ENCODE measurements around the gene SH2D3A. TPM values are rescaled to one million over a fixed set of nuclear protein-coding genes. Genes with fewer than 3 reads are reported as not detected.

The SH2D3A gene
- total RNA-seq, 1 experiment from 2014 or later = 17.9 TPM

DNA sequence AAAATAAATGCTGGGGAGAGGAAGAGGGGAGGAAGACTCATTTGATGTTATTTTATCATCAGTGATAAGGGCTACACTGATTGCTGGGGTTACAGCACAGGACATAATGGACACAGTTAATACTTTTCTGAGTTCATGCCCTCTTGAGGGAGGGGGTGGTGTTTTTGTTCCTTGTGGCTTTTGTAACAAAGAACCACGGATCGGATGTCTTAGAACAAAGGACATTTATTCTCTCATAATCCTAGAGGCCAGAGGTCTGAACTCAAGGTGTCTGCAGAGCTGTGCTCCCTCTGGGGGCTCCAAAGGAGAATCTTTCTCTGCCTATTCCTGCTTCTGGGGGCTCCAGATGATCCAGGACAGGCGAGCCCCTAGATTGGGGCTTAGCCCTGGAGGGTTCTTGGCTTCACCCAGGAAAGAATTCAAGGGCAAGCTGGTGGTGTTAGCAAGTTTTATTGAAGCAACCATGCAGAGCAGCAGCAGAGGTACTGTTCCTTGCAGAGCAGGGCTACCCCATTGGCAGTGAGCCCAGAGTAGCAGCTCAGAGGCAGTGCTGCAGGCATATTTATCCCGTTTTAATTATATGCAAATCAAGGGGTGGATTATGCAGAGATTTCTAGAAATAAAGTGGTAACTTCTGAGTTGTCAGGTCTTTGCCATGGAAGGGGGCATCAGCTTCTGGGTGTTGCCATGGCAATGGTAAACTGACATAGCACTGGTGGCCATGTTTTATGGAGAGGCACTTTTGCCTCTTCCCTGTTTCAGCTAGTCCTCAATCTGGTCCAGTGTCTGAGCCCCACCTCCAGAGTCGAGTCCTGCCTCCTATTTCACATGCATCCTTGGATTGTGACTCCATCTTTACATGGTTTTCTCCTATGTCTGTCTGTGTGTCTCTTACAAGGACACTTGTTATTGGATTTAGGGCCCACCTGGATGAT is 23.2 kb upstream of the SH2D3A start:
- H3K18ac ChIP-seq (ENCODE audit: insufficient read length, low read depth, low read length) = no peak overlapping the region
- no CpG with 5 or more reads among the region's 5 CpGs for WGBS (ENCODE audit: extremely low coverage, insufficient read length, low lambda C conversion rate)
- no peak overlapping the region for H3K4ac ChIP-seq (ENCODE audit: low read depth, low read length)
- no peak overlapping the region for H3K27ac Mint-ChIP-seq
- DNase-seq = no peak
- no peak overlapping the region for H2BK12ac ChIP-seq (ENCODE audit: insufficient read length, low read depth, low read length)
- no peaks in the 10 kb centered on the region for H3K79me1 ChIP-seq (ENCODE audit: insufficient read depth, low read depth, low read length, poor library complexity, severe bottlenecking)
- H4K91ac ChIP-seq (ENCODE audit: insufficient read length, low read depth, low read length) = no peak overlapping the region
- H3K27ac ChIP-seq (ENCODE audit: insufficient read length, low read depth, low read length) = no peak overlapping the region
- peaks cover 48 to 79% of the 10 kb centered on the region in 2 experiments for H3K9me3 Mint-ChIP-seq
- no peak for TF ChIP-seq CTCF (conservative IDR thresholded peaks at IDR 0.05)
- H3T11ph ChIP-seq (ENCODE audit: low read length) = no peak overlapping the region
- no peak overlapping the region for H3K4me3 Mint-ChIP-seq
- H2BK5ac ChIP-seq (ENCODE audit: insufficient read length, low read length) = no peak overlapping the region
- H3K9me3 ChIP-seq (ENCODE audit: control insufficient read depth, low read depth, low read length) = peaks cover 24% of the 10 kb centered on the region
- H2BK20ac ChIP-seq (ENCODE audit: low read depth, low read length, poor library complexity, severe bottlenecking) = no peak overlapping the region
- no peak overlapping the region for H4K8ac ChIP-seq (replicated peaks; ENCODE audit: insufficient read length, low read depth, low read length)
- no peak overlapping the region for H4K5ac ChIP-seq (ENCODE audit: insufficient read length, low read depth, low read length)
- no peak overlapping the region for H2BK120ac ChIP-seq (ENCODE audit: low read depth, low read length, poor library complexity, severe bottlenecking)
- H4K20me1 ChIP-seq (ENCODE audit: control insufficient read depth, insufficient read depth, insufficient read length) = no peaks in the 10 kb centered on the region
- H3K56ac ChIP-seq (ENCODE audit: insufficient read length, low read depth, low read length) = no peak overlapping the region
- no peak overlapping the region for H3K4me2 ChIP-seq (ENCODE audit: insufficient read depth, insufficient read length, low read length)
- peaks cover 0 to 18% (median 16%) of the 10 kb centered on the region in 3 experiments; a peak in 5 of 7 replicates for H3K36me3 Mint-ChIP-seq (ENCODE audit: insufficient read depth in 1 of 3, low read depth in 3 of 3)
- H3K23ac ChIP-seq (ENCODE audit: insufficient read length, low read depth, low read length) = no peak overlapping the region
- peaks cover 13% of the 10 kb centered on the region for H3K27me3 Mint-ChIP-seq (ENCODE audit: low read depth)
- H3K27me3 ChIP-seq (ENCODE audit: insufficient read depth, low read length) = no peaks in the 10 kb centered on the region
- H3K14ac ChIP-seq (ENCODE audit: insufficient read depth, low read length) = no peak overlapping the region
- no peaks in the 10 kb centered on the region for H3K79me2 ChIP-seq (ENCODE audit: insufficient read depth, low read length)
- H3K4me1 Mint-ChIP-seq = no peaks in the 10 kb centered on the region
- H2BK15ac ChIP-seq (ENCODE audit: low read depth, low read length) = no peak overlapping the region
- H2AFZ ChIP-seq (ENCODE audit: low read length) = no peak overlapping the region
- H3K23me2 ChIP-seq (ENCODE audit: insufficient read length, low read depth, low read length, poor library complexity, severe bottlenecking) = no peaks in the 10 kb centered on the region
- H3K4me1 ChIP-seq (ENCODE audit: insufficient read depth, low read length) = no peaks in the 10 kb centered on the region
- no peak overlapping the region for H2AK5ac ChIP-seq (ENCODE audit: insufficient read length, low read length)
- H3K9ac ChIP-seq (ENCODE audit: extremely low read depth, insufficient read length, low read length) = no peak overlapping the region
